ENCODE data around the gene SLC23A2.
"Not testable (repeated sequence)": the region's sequence is repeated elsewhere in the genome, so short reads cannot be mapped to it uniquely, and the experiment has no call there.

SLC23A2 gene

DNA sequence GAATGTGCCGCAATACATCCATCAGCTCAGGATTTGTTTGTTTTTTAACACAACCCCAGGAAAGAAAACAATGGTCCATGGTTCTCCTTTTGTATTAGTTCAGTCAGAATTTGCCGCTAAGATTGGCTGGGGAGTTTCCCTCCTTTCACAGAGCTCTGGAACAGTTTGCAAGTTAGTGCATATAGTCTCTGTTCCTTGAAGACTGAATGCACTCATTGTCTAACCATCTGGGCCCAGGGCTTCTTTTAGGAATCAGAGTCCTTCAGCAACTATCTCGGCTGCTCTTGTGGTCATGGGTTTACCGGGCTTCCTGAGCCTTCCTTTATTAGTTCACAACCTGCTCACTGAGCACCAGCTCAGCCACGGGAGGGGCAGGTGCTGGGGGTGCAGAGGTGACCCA lies 121.3 kb downstream of the SLC23A2 start:
- H2AFZ ChIP-seq (ENCODE audit: low read depth, low read length), result no peak overlapping the region
- H3K36me3 ChIP-seq (replicated peaks; ENCODE audit: low read depth, low read length), result peaks cover 22% of the 10 kb centered on the region
- H3K27ac ChIP-seq (ENCODE audit: low read length), result no peak overlapping the region
- H3K9me3 ChIP-seq (ENCODE audit: insufficient read depth, low read length), result no peaks in the 10 kb centered on the region
- no peak for TF ChIP-seq EZH2phosphoT487 (IDR thresholded peaks at IDR 0.05; ENCODE audit: low read depth)
- TF ChIP-seq CTCF (IDR thresholded peaks at IDR 0.05; ENCODE audit: low read depth, low read length), result no peak
- H3K4me3 ChIP-seq (ENCODE audit: low read length), result no peak overlapping the region
- no peaks in the 10 kb centered on the region for H4K20me1 ChIP-seq (ENCODE audit: insufficient read depth, low read length)
- no peaks in the 10 kb centered on the region for H3K27me3 ChIP-seq (ENCODE audit: low read depth, low read length)
- peaks cover 37% of the 10 kb centered on the region for H3K4me1 ChIP-seq (ENCODE audit: low read length)
- H3K9ac ChIP-seq (ENCODE audit: low read length), result no peak overlapping the region
- H3K79me2 ChIP-seq (ENCODE audit: low read length), result no peaks in the 10 kb centered on the region
- H3K4me2 ChIP-seq (ENCODE audit: low read length), result no peak overlapping the region

GRCh38 chr20:4878099-4878498 lies 123.2 kb downstream of the SLC23A2 start:
- Histone ChIP-seq H3K4me1 (ENCODE audit: low read length) (peaks cover 41% of the 10 kb centered on the region), H3K36me3 (replicated peaks; ENCODE audit: low read depth, low read length) (peaks cover 22% of the 10 kb centered on the region)
- H3K27ac ChIP-seq (ENCODE audit: low read length); H3K9ac ChIP-seq (ENCODE audit: low read length); H3K4me3 ChIP-seq (ENCODE audit: low read length); H2AFZ ChIP-seq (ENCODE audit: low read depth, low read length); H3K79me2 ChIP-seq (ENCODE audit: low read length); H4K20me1 ChIP-seq (ENCODE audit: insufficient read depth, low read length); H3K9me3 ChIP-seq (ENCODE audit: insufficient read depth, low read length); H3K4me2 ChIP-seq (ENCODE audit: low read length); H3K27me3 ChIP-seq (ENCODE audit: low read depth, low read length): not testable (repeated sequence)

GRCh38 chr20:4876731-4877130 lies 124.6 kb downstream of the SLC23A2 start:
- no peak overlapping the region for H3K9ac ChIP-seq (ENCODE audit: low read length)
- peaks cover 40% of the 10 kb centered on the region for H3K4me1 ChIP-seq (ENCODE audit: low read length)
- no peaks in the 10 kb centered on the region for H3K27me3 ChIP-seq (ENCODE audit: low read depth, low read length)
- H4K20me1 ChIP-seq (ENCODE audit: insufficient read depth, low read length), result no peaks in the 10 kb centered on the region
- no peak for TF ChIP-seq EZH2phosphoT487 (IDR thresholded peaks at IDR 0.05; ENCODE audit: low read depth)
- no peak for TF ChIP-seq CTCF (IDR thresholded peaks at IDR 0.05; ENCODE audit: low read depth, low read length)
- H2AFZ ChIP-seq (ENCODE audit: low read depth, low read length), result no peak overlapping the region
- H3K27ac ChIP-seq (ENCODE audit: low read length), result no peak overlapping the region
- peak overlapping the region; percentile 75 for H3K4me2 ChIP-seq (ENCODE audit: low read length)
- H3K4me3 ChIP-seq (ENCODE audit: low read length), result no peak overlapping the region
- no peaks in the 10 kb centered on the region for H3K9me3 ChIP-seq (ENCODE audit: insufficient read depth, low read length)
- H3K79me2 ChIP-seq (ENCODE audit: low read length), result no peaks in the 10 kb centered on the region
- peaks cover 16% of the 10 kb centered on the region for H3K36me3 ChIP-seq (replicated peaks; ENCODE audit: low read depth, low read length)

- Histone ChIP-seq H3K27ac (ENCODE audit: low read length) (peak overlapping the region; percentile 46), H3K36me3 (replicated peaks; ENCODE audit: low read depth, low read length) (peaks cover 16% of the 10 kb centered on the region), H3K9ac (ENCODE audit: low read length) (peak overlapping the region; percentile 36; the same call in 1 of the 2 replicates), H2AFZ (ENCODE audit: low read depth, low read length) (no peak overlapping the region), H3K4me3 (ENCODE audit: low read length) (peak overlapping the region; percentile 54), H3K4me2 (ENCODE audit: low read length) (peak overlapping the region; percentile 75), H3K79me2 (ENCODE audit: low read length) (no peaks in the 10 kb centered on the region), H3K4me1 (ENCODE audit: low read length) (peaks cover 37% of the 10 kb centered on the region), H3K9me3 (ENCODE audit: insufficient read depth, low read length) (no peaks in the 10 kb centered on the region), H4K20me1 (ENCODE audit: insufficient read depth, low read length) (no peaks in the 10 kb centered on the region), H3K27me3 (ENCODE audit: low read depth, low read length) (no peaks in the 10 kb centered on the region)
- TF ChIP-seq EZH2phosphoT487 (IDR thresholded peaks at IDR 0.05; ENCODE audit: low read depth) (no peak), CTCF (IDR thresholded peaks at IDR 0.05; ENCODE audit: low read depth, low read length) (no peak)
Observed at GRCh38 chr20:4876301-4876700, 125.0 kb downstream of the SLC23A2 start.
